ENCODE results near the gene CPXM1. TPM values are rescaled to one million over a fixed set of nuclear protein-coding genes. Genes with fewer than 3 reads are reported as not detected.
"Not testable (repeated sequence)": the region's sequence is repeated elsewhere in the genome, so short reads cannot be mapped to it uniquely, and the experiment has no call there.

Gene CPXM1
- total RNA-seq, 1 donor from 2014 or later = 0.69 TPM

GRCh38 chr20:2773812-2774211 lies 26.6 kb downstream of the CPXM1 start:
- Histone ChIP-seq H3K9me3 (replicated peaks) (peaks cover 17% of the 10 kb centered on the region), H3K36me3 (no peaks in the 10 kb centered on the region), H3K4me1 (no peaks in the 10 kb centered on the region), H3K4me3 (no peak overlapping the region), H3K27me3 (ENCODE audit: low read depth) (peaks cover 34% of the 10 kb centered on the region), H3K27ac (replicated peaks) (no peak overlapping the region)
- intact Hi-C loops (cut with micrococcal nuclease) = no loop called here
- no peak for DNase-seq
- TF ChIP-seq, protein P1, sequence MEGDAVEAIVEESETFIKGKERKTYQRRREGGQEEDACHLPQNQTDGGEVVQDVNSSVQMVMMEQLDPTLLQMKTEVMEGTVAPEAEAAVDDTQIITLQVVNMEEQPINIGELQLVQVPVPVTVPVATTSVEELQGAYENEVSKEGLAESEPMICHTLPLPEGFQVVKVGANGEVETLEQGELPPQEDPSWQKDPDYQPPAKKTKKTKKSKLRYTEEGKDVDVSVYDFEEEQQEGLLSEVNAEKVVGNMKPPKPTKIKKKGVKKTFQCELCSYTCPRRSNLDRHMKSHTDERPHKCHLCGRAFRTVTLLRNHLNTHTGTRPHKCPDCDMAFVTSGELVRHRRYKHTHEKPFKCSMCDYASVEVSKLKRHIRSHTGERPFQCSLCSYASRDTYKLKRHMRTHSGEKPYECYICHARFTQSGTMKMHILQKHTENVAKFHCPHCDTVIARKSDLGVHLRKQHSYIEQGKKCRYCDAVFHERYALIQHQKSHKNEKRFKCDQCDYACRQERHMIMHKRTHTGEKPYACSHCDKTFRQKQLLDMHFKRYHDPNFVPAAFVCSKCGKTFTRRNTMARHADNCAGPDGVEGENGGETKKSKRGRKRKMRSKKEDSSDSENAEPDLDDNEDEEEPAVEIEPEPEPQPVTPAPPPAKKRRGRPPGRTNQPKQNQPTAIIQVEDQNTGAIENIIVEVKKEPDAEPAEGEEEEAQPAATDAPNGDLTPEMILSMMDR (IDR thresholded peaks at IDR 0.05; ENCODE audit: borderline replicate concordance) = no peak

- Histone ChIP-seq H3K36me3 (no peaks in the 10 kb centered on the region), H3K27ac (replicated peaks) (no peak overlapping the region), H3K4me3 (no peak overlapping the region), H3K4me1 (peaks cover 7% of the 10 kb centered on the region), H3K9me3 (replicated peaks) (peaks cover 17% of the 10 kb centered on the region), H3K27me3 (ENCODE audit: low read depth) (peaks cover 32% of the 10 kb centered on the region)
- TF ChIP-seq, protein P1 (IDR thresholded peaks at IDR 0.05; ENCODE audit: borderline replicate concordance) = no peak
- no peak for DNase-seq
- intact Hi-C loops (cut with micrococcal nuclease) = no loop called here
Observed at GRCh38 chr20:2771631-2772080, 28.8 kb downstream of the CPXM1 start.

GRCh38 chr20:2770091-2770490 lies 30.3 kb downstream of the CPXM1 start:
- DNase-seq; H3K9me3 ChIP-seq (replicated peaks); intact Hi-C loops (cut with micrococcal nuclease); H3K36me3 ChIP-seq; H3K27ac ChIP-seq (replicated peaks); H3K4me1 ChIP-seq; H3K4me3 ChIP-seq: not testable (repeated sequence)
- peaks cover 45% of the 10 kb centered on the region for H3K27me3 ChIP-seq (ENCODE audit: low read depth)

DNA sequence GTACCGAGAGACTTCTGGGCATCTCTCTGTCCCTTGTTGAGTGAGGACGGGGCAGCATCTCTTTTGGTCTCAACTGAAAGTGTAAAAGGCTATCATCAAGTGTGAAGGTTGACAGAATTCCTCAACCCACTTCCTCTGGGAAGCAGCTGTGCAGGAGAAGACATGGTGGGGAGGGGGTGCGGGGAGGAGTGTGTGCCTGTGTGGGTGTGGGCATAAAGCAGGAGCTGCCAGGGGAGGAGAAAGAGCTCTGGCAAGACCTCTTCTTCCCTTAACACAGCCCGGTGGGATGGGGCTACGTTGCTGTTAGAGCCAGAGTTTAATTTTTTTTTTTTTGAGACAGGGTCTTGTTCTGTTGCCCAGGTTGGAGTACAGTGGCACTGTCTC lies 31.8 kb downstream of the CPXM1 start:
- intact Hi-C loops (cut with micrococcal nuclease) = no loop called here
- no peaks in the 10 kb centered on the region for H3K36me3 ChIP-seq
- H3K9me3 ChIP-seq (replicated peaks) = no peaks in the 10 kb centered on the region
- DNase-seq = no peak
- H3K4me1 ChIP-seq = peaks cover 7% of the 10 kb centered on the region
- no peak overlapping the region for H3K27ac ChIP-seq (replicated peaks)
- no peak overlapping the region for H3K4me3 ChIP-seq
- TF ChIP-seq, protein P1 (IDR thresholded peaks at IDR 0.05; ENCODE audit: borderline replicate concordance) = no peak
- peaks cover 59% of the 10 kb centered on the region for H3K27me3 ChIP-seq (ENCODE audit: low read depth)

DNA sequence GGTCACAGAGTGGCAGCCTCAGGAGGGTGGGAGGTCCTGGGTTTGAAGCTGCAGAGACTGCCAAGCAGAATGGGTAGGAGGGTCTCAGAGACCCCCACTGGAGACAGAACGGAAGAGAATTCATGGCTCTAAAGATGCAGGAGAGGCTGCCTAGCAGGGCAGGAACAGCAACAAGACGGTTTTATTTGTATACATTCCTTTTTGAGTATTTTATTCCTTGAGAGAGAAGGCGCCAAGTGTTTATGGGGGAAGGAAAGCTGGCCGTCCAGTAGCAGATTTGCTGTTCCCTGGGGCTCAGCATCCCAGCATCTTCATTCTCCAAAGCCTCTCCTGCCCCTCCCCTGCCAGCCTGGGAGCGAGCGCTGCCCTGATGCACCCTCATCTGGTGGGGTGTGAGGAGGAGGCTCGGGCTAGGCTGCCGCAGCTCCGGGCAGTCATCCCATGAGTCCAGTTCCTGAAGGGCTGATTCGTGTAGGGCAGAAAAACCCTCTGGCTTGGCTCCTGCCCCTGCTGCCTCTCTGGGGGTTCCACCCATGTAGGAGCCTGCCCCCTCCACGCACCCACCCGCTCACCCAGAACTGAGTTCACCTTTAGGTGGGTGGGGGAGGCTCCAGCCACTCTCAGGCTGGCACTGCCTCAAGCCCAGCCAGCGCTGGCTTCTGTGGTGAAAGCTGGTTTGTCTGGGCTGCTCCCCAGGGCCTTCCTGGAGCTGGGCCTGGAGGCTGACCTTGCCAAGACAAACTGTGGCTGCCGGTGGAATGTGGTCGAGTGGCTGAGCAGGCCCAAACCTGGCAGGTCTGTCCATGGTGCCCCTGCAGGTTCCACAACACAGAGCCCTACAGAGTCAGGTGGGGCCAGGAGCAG lies 32.4 kb downstream of the CPXM1 start:
- no peak overlapping the region for H3K27ac ChIP-seq (replicated peaks)
- DNase-seq = peak; percentile 32
- intact Hi-C loops (cut with micrococcal nuclease) = no loop called here
- H3K27me3 ChIP-seq (ENCODE audit: low read depth) = peaks cover 66% of the 10 kb centered on the region
- no peaks in the 10 kb centered on the region for H3K36me3 ChIP-seq
- TF ChIP-seq, protein P1 (IDR thresholded peaks at IDR 0.05; ENCODE audit: borderline replicate concordance) = no peak
- H3K9me3 ChIP-seq (replicated peaks) = no peaks in the 10 kb centered on the region
- H3K4me1 ChIP-seq = peaks cover 7% of the 10 kb centered on the region
- no peak overlapping the region for H3K4me3 ChIP-seq

- H3K36me3 ChIP-seq = no peaks in the 10 kb centered on the region
- TF ChIP-seq, protein P1 (IDR thresholded peaks at IDR 0.05; ENCODE audit: borderline replicate concordance) = no peak
- intact Hi-C loops (cut with micrococcal nuclease) = no loop called here
- no peak overlapping the region for H3K27ac ChIP-seq (replicated peaks)
- no peak overlapping the region for H3K4me3 ChIP-seq
- H3K9me3 ChIP-seq (replicated peaks) = no peaks in the 10 kb centered on the region
- H3K27me3 ChIP-seq (ENCODE audit: low read depth) = peaks cover 95% of the 10 kb centered on the region
- peaks cover 4% of the 10 kb centered on the region for H3K4me1 ChIP-seq
- no peak for DNase-seq
Observed at GRCh38 chr20:2763186-2763585, 37.2 kb downstream of the CPXM1 start.

Measured in left ventricle myocardium inferior (tissue), 1 donor.